Peyer's patch (tissue), 4 donors: Measurements from ENCODE around the gene DUSP9. TPM values are rescaled to one million over a fixed set of nuclear protein-coding genes. Genes with fewer than 3 reads are reported as not detected.
"Not testable (repeated sequence)": the region's sequence is repeated elsewhere in the genome, so short reads cannot be mapped to it uniquely, and the experiment has no call there.

Experiments used
- DNase-seq, 3 donors: peaks; one replicate each; pipeline ENCODE4 v3.0.0-alpha.2; 2017 to 2019
- H3K27ac ChIP-seq, 4 donors: fragments of 200-600 bp; sonication (generic); one replicate each; pipeline ENCODE4 v1.5.1; 2016 to 2019
- H3K27me3 ChIP-seq, 2 donors: fragments of 200-600 bp; sonication (generic); one replicate each; pipeline ENCODE4 v1.5.1; 2019
- H3K36me3 ChIP-seq, 3 donors: fragments of 200-600 bp; sonication (generic); one replicate each; pipeline ENCODE4 v1.5.1; 2016 to 2019
- H3K4me1 ChIP-seq, 4 donors: fragments of 200-600 bp; sonication (generic); one replicate each; pipeline ENCODE4 v1.5.1; 2016 to 2019
- H3K4me3 ChIP-seq, 4 donors: fragments of 200-600 bp; sonication (generic); 1 replicate in 3 of 4; 2 replicates in 1 of 4; pipeline ENCODE4 v1.5.1; 2016 to 2019; ENCODE audit warnings: mild to moderate bottlenecking in 1 of 4
- H3K9me3 ChIP-seq, 4 donors: fragments of 200-600 bp; sonication (generic); one replicate each; pipeline ENCODE4 v1.5.1; 2016 to 2019; ENCODE audit warnings: mild to moderate bottlenecking in 1 of 4
- POLR2A ChIP-seq, 2 donors: fragments of 450-650 bp; IDR thresholded peaks; one replicate each; pipeline ENCODE4 v1.5.1; 2017; ENCODE audit warnings: antibody characterized with exemption in 2 of 2, mild to moderate bottlenecking in 2 of 2, moderate library complexity in 2 of 2
- total RNA-seq, 4 donors: library from RNA; depleted of rRNA; stranded (reverse); fragments of >200 nt; gene quantifications; one replicate each; pipeline ENCODE4 v1.1.0, GENCODE V29; 2016
- TF ChIP-seq, protein P1 (sequence below), 6 experiments: fragments of 450-650 bp in 4 of 6; fragments of 200-600 bp in 2 of 6; sonication (generic) in 1 of 6; IDR thresholded peaks; one replicate each; pipeline ENCODE4 v1.5.1; 2017 to 2019; ENCODE audit warnings: antibody characterized with exemption in 6 of 6, mild to moderate bottlenecking in 3 of 6, moderate library complexity in 1 of 6

The DUSP9 gene
- total RNA-seq, 4 donors from 2014 or later = not detected

DNA sequence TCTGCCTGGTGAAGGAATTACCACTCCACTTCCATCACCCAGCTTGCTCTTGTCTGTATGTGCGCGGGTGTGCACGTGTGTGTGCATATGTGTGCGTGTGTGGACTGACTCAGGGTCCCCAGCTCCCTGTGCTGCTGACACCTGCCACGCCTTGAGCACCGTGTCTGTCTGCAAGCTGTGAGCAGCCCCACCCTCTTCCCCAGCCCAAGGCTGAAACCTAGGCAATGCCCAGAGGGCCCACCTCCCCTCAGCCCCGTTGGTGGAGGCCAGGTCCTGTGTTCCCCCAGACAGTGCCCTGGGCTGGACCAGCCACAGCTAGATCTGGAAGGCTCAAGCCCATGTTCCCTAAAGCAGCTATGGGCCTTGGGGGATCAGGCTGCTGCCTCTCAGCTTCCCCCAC lies 46.1 kb upstream of the DUSP9 start:
- H3K27me3 ChIP-seq = no peaks in the 10 kb centered on the region
- no peaks in the 10 kb centered on the region for H3K36me3 ChIP-seq
- no peak overlapping the region for H3K27ac ChIP-seq
- TF ChIP-seq, protein P1, sequence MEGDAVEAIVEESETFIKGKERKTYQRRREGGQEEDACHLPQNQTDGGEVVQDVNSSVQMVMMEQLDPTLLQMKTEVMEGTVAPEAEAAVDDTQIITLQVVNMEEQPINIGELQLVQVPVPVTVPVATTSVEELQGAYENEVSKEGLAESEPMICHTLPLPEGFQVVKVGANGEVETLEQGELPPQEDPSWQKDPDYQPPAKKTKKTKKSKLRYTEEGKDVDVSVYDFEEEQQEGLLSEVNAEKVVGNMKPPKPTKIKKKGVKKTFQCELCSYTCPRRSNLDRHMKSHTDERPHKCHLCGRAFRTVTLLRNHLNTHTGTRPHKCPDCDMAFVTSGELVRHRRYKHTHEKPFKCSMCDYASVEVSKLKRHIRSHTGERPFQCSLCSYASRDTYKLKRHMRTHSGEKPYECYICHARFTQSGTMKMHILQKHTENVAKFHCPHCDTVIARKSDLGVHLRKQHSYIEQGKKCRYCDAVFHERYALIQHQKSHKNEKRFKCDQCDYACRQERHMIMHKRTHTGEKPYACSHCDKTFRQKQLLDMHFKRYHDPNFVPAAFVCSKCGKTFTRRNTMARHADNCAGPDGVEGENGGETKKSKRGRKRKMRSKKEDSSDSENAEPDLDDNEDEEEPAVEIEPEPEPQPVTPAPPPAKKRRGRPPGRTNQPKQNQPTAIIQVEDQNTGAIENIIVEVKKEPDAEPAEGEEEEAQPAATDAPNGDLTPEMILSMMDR (IDR thresholded peaks at IDR 0.05) = no peak
- no peaks in the 10 kb centered on the region for H3K4me1 ChIP-seq
- no peak overlapping the region for H3K4me3 ChIP-seq
- peak in 1 of 3 donors; percentile 15 for DNase-seq
- H3K9me3 ChIP-seq = no peaks in the 10 kb centered on the region

DNA sequence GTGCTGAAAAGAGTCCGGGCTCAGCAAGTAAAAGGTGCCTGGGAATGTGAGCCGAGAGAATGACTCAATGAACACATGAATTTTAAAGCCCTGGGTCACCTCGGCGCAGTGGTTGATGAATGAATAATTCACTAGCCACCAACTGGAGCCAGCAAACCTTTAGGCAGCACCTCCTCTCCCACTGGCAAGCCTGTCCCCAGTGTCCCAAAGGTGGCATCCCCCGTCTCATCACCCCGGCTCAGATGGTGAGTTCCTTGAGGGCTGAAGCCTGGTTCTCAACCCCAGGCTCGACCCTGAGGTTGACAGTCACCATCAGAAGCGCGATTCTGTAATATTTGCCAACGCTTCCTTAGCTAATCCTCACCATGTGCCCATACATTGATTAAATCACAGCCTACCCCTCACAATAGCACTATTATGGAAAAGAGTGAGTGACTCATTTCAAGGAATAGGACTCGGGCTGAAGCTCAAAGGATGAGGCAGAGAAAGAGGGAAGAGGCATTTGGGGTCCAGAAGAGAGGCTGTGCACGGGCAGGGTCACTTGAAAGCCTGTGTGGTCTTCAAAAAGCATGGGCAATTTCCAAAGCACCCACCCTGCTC lies 45.4 kb upstream of the DUSP9 start:
- TF ChIP-seq, protein P1 (IDR thresholded peaks at IDR 0.05) = no peak
- TF ChIP-seq POLR2A (IDR thresholded peaks at IDR 0.05) = no peak
- no peaks in the 10 kb centered on the region for H3K36me3 ChIP-seq
- H3K9me3 ChIP-seq = no peaks in the 10 kb centered on the region
- H3K4me1 ChIP-seq = no peaks in the 10 kb centered on the region
- H3K27me3 ChIP-seq = no peaks in the 10 kb centered on the region
- H3K27ac ChIP-seq = no peak overlapping the region
- no peak overlapping the region for H3K4me3 ChIP-seq
- DNase-seq = no peak

DNA sequence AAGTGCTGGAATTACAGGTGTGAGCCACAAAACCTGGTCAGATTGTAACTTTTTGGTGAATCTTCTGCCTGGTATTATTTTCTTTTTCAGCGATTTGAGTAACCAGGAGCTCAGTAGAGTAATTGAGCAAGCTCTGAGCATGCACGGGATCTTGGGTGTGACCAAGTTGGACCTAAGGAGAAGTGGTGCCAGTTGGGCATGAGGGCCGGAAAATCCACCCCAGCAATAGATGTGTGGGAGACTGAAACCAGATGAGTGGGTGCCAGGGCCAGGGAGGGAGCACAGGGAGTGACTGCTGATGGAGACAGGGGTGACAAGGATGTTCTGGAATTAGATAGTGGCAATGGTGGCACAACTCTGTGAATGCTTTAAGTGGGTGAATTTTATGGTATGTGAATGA lies 44.4 kb upstream of the DUSP9 start:
- Histone ChIP-seq H3K36me3 (no peaks in the 10 kb centered on the region), H3K4me3 (no peak overlapping the region), H3K27me3 (no peaks in the 10 kb centered on the region), H3K9me3 (no peaks in the 10 kb centered on the region), H3K27ac (no peak overlapping the region), H3K4me1 (no peaks in the 10 kb centered on the region)
- no peak for TF ChIP-seq POLR2A (IDR thresholded peaks at IDR 0.05)
- TF ChIP-seq, protein P1 (IDR thresholded peaks at IDR 0.05) = no peak
- DNase-seq = no peak

DNA sequence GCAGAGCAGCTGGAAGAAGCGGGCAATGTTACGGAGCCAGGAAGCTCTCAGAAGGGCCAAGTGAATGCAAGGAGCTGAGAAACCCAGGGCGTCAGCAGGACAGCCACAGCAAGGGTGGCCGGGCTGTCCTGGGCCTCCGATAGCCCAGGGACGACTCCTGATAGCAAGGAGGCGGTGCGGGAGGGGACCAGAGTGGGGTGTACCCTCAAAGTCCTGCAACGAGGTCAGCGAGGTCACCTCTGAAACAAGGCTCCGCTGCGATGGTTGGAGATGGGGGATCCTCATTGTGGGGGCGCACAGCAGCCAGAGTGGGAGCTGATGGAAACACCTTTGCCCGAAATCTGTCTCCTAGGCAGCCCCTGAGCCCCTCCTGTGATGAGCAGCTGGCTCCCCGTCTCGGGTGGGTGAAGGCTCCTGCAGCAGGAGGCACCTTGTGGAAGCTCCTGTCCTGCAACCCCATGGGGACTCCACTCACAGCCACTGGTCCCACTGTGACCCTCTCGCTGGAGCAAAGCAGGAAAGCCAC lies 43.8 kb upstream of the DUSP9 start:
- DNase-seq = peak in 1 of 3 donors; percentile 6
- no peak for TF ChIP-seq POLR2A (IDR thresholded peaks at IDR 0.05)
- TF ChIP-seq, protein P1 (IDR thresholded peaks at IDR 0.05) = no peak
- no peak overlapping the region for H3K4me3 ChIP-seq
- no peak overlapping the region for H3K27ac ChIP-seq
- H3K36me3 ChIP-seq = no peaks in the 10 kb centered on the region
- H3K4me1 ChIP-seq = no peaks in the 10 kb centered on the region
- no peaks in the 10 kb centered on the region for H3K9me3 ChIP-seq
- no peaks in the 10 kb centered on the region for H3K27me3 ChIP-seq

DNA sequence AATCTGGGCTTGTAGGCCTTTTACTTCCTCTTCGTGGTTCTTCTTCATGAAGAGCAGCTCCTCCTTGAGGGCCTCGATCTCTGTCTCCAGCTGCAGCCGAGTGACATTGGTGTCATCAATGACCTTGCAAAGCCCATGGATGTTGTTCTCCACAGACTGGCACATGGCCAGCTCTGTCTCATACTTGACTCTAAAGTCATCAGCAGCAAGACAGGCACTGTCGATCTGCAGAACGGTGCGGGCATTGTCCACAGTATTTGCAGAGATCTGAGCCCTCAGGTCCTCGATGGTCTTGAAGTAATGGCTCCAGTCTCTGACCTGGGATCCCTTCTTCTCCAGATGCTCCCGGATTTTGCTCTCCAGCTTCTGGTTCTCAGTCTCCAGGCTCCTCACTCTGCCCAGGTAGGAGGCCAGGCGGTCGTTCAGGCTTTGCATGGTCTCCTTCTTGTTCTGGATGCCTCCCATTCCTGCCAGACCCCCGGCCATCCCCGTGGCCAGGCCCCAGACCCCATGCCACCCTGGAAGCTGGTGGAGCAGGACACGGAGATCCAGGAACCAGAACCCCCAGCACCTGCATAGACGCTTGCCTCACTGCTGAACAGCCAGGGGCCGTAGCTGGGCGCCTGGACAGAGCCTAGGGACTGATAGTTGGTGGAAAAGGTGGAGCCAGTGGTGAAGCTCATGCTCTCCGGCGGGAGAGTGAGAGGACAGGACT lies 42.2 kb upstream of the DUSP9 start:
- H3K36me3 ChIP-seq, H3K27ac ChIP-seq, H3K4me1 ChIP-seq, H3K9me3 ChIP-seq, H3K4me3 ChIP-seq, H3K27me3 ChIP-seq: not testable (repeated sequence)
- DNase-seq = peak in 1 of 3 donors; percentile 6

DNA sequence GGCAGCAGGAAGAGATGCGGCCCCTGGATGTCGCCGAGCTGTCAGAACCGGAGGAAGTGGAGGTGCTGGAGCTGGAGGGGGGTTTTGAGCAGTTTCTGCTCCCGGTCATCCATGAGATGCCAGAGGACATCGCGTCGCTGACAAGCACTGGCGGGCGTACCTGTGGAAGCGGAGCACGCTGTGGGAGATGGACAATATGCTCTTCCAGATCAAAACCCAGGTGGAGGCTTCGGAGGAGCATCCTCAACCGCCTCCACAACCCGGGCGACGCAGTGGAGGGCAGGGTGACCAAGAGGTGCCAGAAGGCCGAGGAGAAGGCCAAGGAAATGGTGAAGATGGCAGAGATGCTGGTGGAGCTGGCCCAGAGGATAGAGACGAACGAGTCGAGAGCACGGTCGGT lies 40.5 kb upstream of the DUSP9 start:
- Histone ChIP-seq H3K4me3 (no peak overlapping the region), H3K4me1 (peaks cover 0 to 9% (median 3%) of the 10 kb centered on the region in 4 donors), H3K9me3 (no peaks in the 10 kb centered on the region), H3K27ac (no peak overlapping the region), H3K27me3 (no peaks in the 10 kb centered on the region), H3K36me3 (no peaks in the 10 kb centered on the region)
- TF ChIP-seq, protein P1 (IDR thresholded peaks at IDR 0.05) = no peak
- TF ChIP-seq POLR2A (IDR thresholded peaks at IDR 0.05) = no peak
- no peak for DNase-seq
